ENCODE results near the gene COX5A.
"Not testable (repeated sequence)": the region's sequence is repeated elsewhere in the genome, so short reads cannot be mapped to it uniquely, and the experiment has no call there.

Gene COX5A

GRCh38 chr15:74951006-74951405 is 13.1 kb upstream of the COX5A start:
- H3K4me3 ChIP-seq, result no peak overlapping the region
- no peaks in the 10 kb centered on the region for H3K9me3 ChIP-seq (ENCODE audit: low read depth, low read length)
- TF ChIP-seq FOXP2 (optimal IDR thresholded peaks at IDR 0.05; ENCODE audit: control extremely low read depth, extremely low read length, insufficient read depth) (no peak), POLR2AphosphoS5 (IDR thresholded peaks at IDR 0.05; ENCODE audit: borderline replicate concordance, low read depth, low read length) (no peak), EZH2 (IDR thresholded peaks at IDR 0.05) (no peak)
- no peak for DNase-seq (ENCODE audit: low read depth, low spot score)
- H3K36me3 ChIP-seq (ENCODE audit: insufficient read depth, low read length), result no peaks in the 10 kb centered on the region
- H3K27ac ChIP-seq, result no peak overlapping the region
- no peak overlapping the region for H3K9ac ChIP-seq (ENCODE audit: insufficient read length)

- no peak overlapping the region for H3K27ac ChIP-seq
- H3K9ac ChIP-seq (ENCODE audit: insufficient read length), result no peak overlapping the region
- DNase-seq (ENCODE audit: low read depth, low spot score), result no peak
- H3K9me3 ChIP-seq (ENCODE audit: low read depth, low read length), result no peaks in the 10 kb centered on the region
- H3K36me3 ChIP-seq (ENCODE audit: insufficient read depth, low read length), result no peaks in the 10 kb centered on the region
- no peak overlapping the region for H3K4me3 ChIP-seq
- TF ChIP-seq FOXP2 (optimal IDR thresholded peaks at IDR 0.05; ENCODE audit: control extremely low read depth, extremely low read length, insufficient read depth) (no peak), EZH2 (IDR thresholded peaks at IDR 0.05) (no peak), POLR2AphosphoS5 (IDR thresholded peaks at IDR 0.05; ENCODE audit: borderline replicate concordance, low read depth, low read length) (no peak)
Observed at GRCh38 chr15:74950078-74950908, 12.4 kb upstream of the COX5A start.

- no peak for DNase-seq (ENCODE audit: low read depth, low spot score)
- H3K27ac ChIP-seq, result peak overlapping the region; percentile 67
Observed at GRCh38 chr15:74937272-74937589, 642 bp downstream of the COX5A start.

GRCh38 chr15:74935193-74935592 is 2.7 kb downstream of the COX5A start:
- H3K27ac ChIP-seq; H3K4me3 ChIP-seq; H3K9ac ChIP-seq (ENCODE audit: insufficient read length); H3K9me3 ChIP-seq (ENCODE audit: low read depth, low read length); DNase-seq (ENCODE audit: low read depth, low spot score): not testable (repeated sequence)
- peaks cover 12% of the 10 kb centered on the region; the same call in 1 of the 2 replicates for H3K36me3 ChIP-seq (ENCODE audit: insufficient read depth, low read length)

More at GRCh38 chr15:74937272-74937589, 642 bp downstream of the COX5A start:
- TF ChIP-seq FOXP2 (optimal IDR thresholded peaks at IDR 0.05; ENCODE audit: control extremely low read depth, extremely low read length, insufficient read depth) (no peak), EZH2 (IDR thresholded peaks at IDR 0.05) (no peak), POLR2AphosphoS5 (IDR thresholded peaks at IDR 0.05; ENCODE audit: borderline replicate concordance, low read depth, low read length) (no peak)
- Histone ChIP-seq H3K36me3 (ENCODE audit: insufficient read depth, low read length) (no peaks in the 10 kb centered on the region; the same call in 1 of the 2 replicates), H3K9ac (ENCODE audit: insufficient read length) (peak overlapping the region; percentile 96), H3K9me3 (ENCODE audit: low read depth, low read length) (no peaks in the 10 kb centered on the region), H3K4me3 (peak overlapping the region; percentile 99)

GRCh38 chr15:74933573-74933972 is 4.3 kb downstream of the COX5A start:
- Histone ChIP-seq H3K9ac (ENCODE audit: insufficient read length) (no peak overlapping the region), H3K36me3 (ENCODE audit: insufficient read depth, low read length) (peaks cover 25% of the 10 kb centered on the region), H3K4me3 (no peak overlapping the region), H3K27ac (peak overlapping the region; percentile 23; the same call in 1 of the 2 replicates), H3K9me3 (ENCODE audit: low read depth, low read length) (no peaks in the 10 kb centered on the region)
- no peak for TF ChIP-seq FOXP2 (optimal IDR thresholded peaks at IDR 0.05; ENCODE audit: control extremely low read depth, extremely low read length, insufficient read depth)
- TF ChIP-seq POLR2AphosphoS5 (IDR thresholded peaks at IDR 0.05; ENCODE audit: borderline replicate concordance, low read depth, low read length), result no peak
- TF ChIP-seq EZH2 (IDR thresholded peaks at IDR 0.05), result no peak
- no peak for DNase-seq (ENCODE audit: low read depth, low spot score)

GRCh38 chr15:74928771-74929198 is 9.1 kb downstream of the COX5A start:
- no peak for DNase-seq (ENCODE audit: low read depth, low spot score)
- H3K27ac ChIP-seq, result no peak overlapping the region
- H3K4me3 ChIP-seq, result no peak overlapping the region
- no peaks in the 10 kb centered on the region for H3K9me3 ChIP-seq (ENCODE audit: low read depth, low read length)
- no peak for TF ChIP-seq POLR2AphosphoS5 (IDR thresholded peaks at IDR 0.05; ENCODE audit: borderline replicate concordance, low read depth, low read length)
- TF ChIP-seq EZH2 (IDR thresholded peaks at IDR 0.05), result no peak
- TF ChIP-seq FOXP2 (optimal IDR thresholded peaks at IDR 0.05; ENCODE audit: control extremely low read depth, extremely low read length, insufficient read depth), result no peak
- peaks cover 57% of the 10 kb centered on the region for H3K36me3 ChIP-seq (ENCODE audit: insufficient read depth, low read length)
- H3K9ac ChIP-seq (ENCODE audit: insufficient read length), result no peak overlapping the region

GRCh38 chr15:74924525-74924924 is 13.3 kb downstream of the COX5A start:
- H3K36me3 ChIP-seq (ENCODE audit: insufficient read depth, low read length), result peaks cover 81% of the 10 kb centered on the region
- H3K9ac ChIP-seq (ENCODE audit: insufficient read length), result no peak overlapping the region
- no peak overlapping the region for H3K27ac ChIP-seq
- DNase-seq (ENCODE audit: low read depth, low spot score), result peak; percentile 30
- no peaks in the 10 kb centered on the region for H3K9me3 ChIP-seq (ENCODE audit: low read depth, low read length)
- no peak for TF ChIP-seq POLR2AphosphoS5 (IDR thresholded peaks at IDR 0.05; ENCODE audit: borderline replicate concordance, low read depth, low read length)
- no peak for TF ChIP-seq EZH2 (IDR thresholded peaks at IDR 0.05)
- TF ChIP-seq FOXP2 (optimal IDR thresholded peaks at IDR 0.05; ENCODE audit: control extremely low read depth, extremely low read length, insufficient read depth), result no peak
- no peak overlapping the region for H3K4me3 ChIP-seq

GRCh38 chr15:74920456-74920855 is 17.4 kb downstream of the COX5A start:
- no peak overlapping the region for H3K27ac ChIP-seq
- TF ChIP-seq POLR2AphosphoS5 (IDR thresholded peaks at IDR 0.05; ENCODE audit: borderline replicate concordance, low read depth, low read length), result no peak
- TF ChIP-seq FOXP2 (optimal IDR thresholded peaks at IDR 0.05; ENCODE audit: control extremely low read depth, extremely low read length, insufficient read depth), result no peak
- TF ChIP-seq EZH2 (IDR thresholded peaks at IDR 0.05), result no peak
- peaks cover 83% of the 10 kb centered on the region for H3K36me3 ChIP-seq (ENCODE audit: insufficient read depth, low read length)

GRCh38 chr15:74917676-74918075 is 20.2 kb downstream of the COX5A start:
- Histone ChIP-seq H3K9ac (ENCODE audit: insufficient read length) (no peak overlapping the region), H3K36me3 (ENCODE audit: insufficient read depth, low read length) (peaks cover 80% of the 10 kb centered on the region), H3K4me3 (no peak overlapping the region), H3K27ac (no peak overlapping the region), H3K9me3 (ENCODE audit: low read depth, low read length) (no peaks in the 10 kb centered on the region)
- DNase-seq (ENCODE audit: low read depth, low spot score), result no peak
- TF ChIP-seq EZH2 (IDR thresholded peaks at IDR 0.05) (no peak), FOXP2 (optimal IDR thresholded peaks at IDR 0.05; ENCODE audit: control extremely low read depth, extremely low read length, insufficient read depth) (no peak), POLR2AphosphoS5 (IDR thresholded peaks at IDR 0.05; ENCODE audit: borderline replicate concordance, low read depth, low read length) (no peak)

More at GRCh38 chr15:74920456-74920855, 17.4 kb downstream of the COX5A start:
- no peak for DNase-seq (ENCODE audit: low read depth, low spot score)
- Histone ChIP-seq H3K4me3 (no peak overlapping the region), H3K9ac (ENCODE audit: insufficient read length) (no peak overlapping the region), H3K9me3 (ENCODE audit: low read depth, low read length) (no peaks in the 10 kb centered on the region)

GRCh38 chr15:74913799-74914198 is 24.1 kb downstream of the COX5A start:
- H3K9ac ChIP-seq (ENCODE audit: insufficient read length); H3K9me3 ChIP-seq (ENCODE audit: low read depth, low read length); DNase-seq (ENCODE audit: low read depth, low spot score); H3K27ac ChIP-seq; H3K4me3 ChIP-seq: not testable (repeated sequence)
- H3K36me3 ChIP-seq (ENCODE audit: insufficient read depth, low read length), result peaks cover 58% of the 10 kb centered on the region

Data from SK-N-MC (cell line).